PFSK-1 (cell line): ENCODE results near the gene TK2.

ENCODE experiments used
- FOXP2 ChIP-seq: optimal IDR thresholded peaks from 2 replicates; pipeline ENCODE3; 2011; ENCODE audit warnings: borderline replicate concordance, control low read depth, inconsistent platforms; ENCODE audit not compliant: insufficient read depth; ENCODE audit errors: extremely low read length, extremely low read depth
- POLR2AphosphoS5 ChIP-seq: IDR thresholded peaks from 2 replicates; pipeline ENCODE4 v1.6.1; 2012; ENCODE audit warnings: low read depth, mild to moderate bottlenecking, control low read depth, low read length, moderate library complexity
- SIN3A ChIP-seq: IDR thresholded peaks from 2 replicates; pipeline ENCODE4 v1.6.1; 2012; ENCODE audit warnings: mild to moderate bottlenecking, low read length, moderate library complexity, borderline replicate concordance; ENCODE audit not compliant: insufficient read depth
- TAF1 ChIP-seq: IDR thresholded peaks from 2 replicates; pipeline ENCODE4 v1.6.1; 2012; ENCODE audit warnings: low read length, control low read depth, borderline replicate concordance; ENCODE audit not compliant: insufficient read depth
- TF ChIP-seq, protein P1 (sequence below), 2 experiments: IDR thresholded peaks; 2 replicates each; pipeline versions ENCODE4 v1.6.1 to v1.8.0; 2011 to 2012; ENCODE audit warnings: low read depth in 2 of 2, low read length in 2 of 2, control low read depth in 1 of 2, inconsistent platforms in 1 of 2, mild to moderate bottlenecking in 1 of 2, moderate library complexity in 1 of 2; ENCODE audit not compliant: insufficient read depth in 1 of 2

The TK2 gene

DNA sequence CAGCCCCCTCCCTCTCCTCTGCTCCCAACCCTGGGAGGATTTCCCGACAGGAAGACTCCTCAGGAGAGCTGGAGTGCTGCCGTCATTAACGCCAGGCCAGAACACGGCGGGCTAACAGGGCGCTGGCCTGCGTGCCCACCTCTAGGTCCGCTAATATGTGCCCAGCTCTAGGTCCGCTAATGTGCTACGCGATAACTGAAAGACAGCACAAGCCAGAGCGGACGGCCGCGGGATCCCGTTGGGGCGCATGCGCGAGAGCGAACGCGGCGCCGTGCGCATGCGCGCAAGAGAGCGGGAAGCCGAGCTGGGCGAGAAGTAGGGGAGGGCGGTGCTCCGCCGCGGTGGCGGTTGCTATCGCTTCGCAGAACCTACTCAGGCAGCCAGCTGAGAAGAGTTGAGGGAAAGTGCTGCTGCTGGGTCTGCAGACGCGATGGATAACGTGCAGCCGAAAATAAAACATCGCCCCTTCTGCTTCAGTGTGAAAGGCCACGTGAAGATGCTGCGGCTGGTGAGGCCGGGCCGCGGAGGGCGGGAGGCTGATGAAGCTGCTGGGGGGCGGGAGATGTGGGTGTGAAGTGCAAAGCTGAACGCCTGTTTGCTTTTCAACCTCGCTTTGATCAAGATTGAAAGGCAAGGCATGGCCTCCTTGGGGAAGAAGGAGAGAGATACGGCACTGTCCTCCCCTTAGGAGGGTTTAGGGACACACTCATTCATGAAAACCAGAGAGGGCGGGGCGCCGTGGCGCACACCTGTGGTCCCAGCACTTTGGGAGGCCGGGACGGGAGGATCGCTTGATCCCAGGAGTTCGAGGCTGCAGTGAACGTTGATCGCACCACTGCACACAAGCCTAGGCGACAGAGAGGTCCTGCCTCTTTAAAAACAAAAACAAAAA, 2.6 kb upstream of the TK2 start, which contains the start of gene CKLF:
Gene CKLF (plus strand): TSS at position 291 of the 892 bp plus-strand sequence. CDS start 140 bp downstream, at position 431.
- TF ChIP-seq POLR2AphosphoS5 (peak; percentile 88), SIN3A (no peak), TAF1 (peak; percentile 80; the same call in 1 of the 2 replicates)
- TF ChIP-seq, protein P1, sequence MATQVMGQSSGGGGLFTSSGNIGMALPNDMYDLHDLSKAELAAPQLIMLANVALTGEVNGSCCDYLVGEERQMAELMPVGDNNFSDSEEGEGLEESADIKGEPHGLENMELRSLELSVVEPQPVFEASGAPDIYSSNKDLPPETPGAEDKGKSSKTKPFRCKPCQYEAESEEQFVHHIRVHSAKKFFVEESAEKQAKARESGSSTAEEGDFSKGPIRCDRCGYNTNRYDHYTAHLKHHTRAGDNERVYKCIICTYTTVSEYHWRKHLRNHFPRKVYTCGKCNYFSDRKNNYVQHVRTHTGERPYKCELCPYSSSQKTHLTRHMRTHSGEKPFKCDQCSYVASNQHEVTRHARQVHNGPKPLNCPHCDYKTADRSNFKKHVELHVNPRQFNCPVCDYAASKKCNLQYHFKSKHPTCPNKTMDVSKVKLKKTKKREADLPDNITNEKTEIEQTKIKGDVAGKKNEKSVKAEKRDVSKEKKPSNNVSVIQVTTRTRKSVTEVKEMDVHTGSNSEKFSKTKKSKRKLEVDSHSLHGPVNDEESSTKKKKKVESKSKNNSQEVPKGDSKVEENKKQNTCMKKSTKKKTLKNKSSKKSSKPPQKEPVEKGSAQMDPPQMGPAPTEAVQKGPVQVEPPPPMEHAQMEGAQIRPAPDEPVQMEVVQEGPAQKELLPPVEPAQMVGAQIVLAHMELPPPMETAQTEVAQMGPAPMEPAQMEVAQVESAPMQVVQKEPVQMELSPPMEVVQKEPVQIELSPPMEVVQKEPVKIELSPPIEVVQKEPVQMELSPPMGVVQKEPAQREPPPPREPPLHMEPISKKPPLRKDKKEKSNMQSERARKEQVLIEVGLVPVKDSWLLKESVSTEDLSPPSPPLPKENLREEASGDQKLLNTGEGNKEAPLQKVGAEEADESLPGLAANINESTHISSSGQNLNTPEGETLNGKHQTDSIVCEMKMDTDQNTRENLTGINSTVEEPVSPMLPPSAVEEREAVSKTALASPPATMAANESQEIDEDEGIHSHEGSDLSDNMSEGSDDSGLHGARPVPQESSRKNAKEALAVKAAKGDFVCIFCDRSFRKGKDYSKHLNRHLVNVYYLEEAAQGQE (IDR thresholded peaks at IDR 0.05; ENCODE audit: insufficient read depth in 1 of 2, low read depth in 2 of 2, low read length in 2 of 2) = 0 out of 4 replicates have a peak, but pooled peaks of 1 of the 2 experiments have one; percentile 51

DNA sequence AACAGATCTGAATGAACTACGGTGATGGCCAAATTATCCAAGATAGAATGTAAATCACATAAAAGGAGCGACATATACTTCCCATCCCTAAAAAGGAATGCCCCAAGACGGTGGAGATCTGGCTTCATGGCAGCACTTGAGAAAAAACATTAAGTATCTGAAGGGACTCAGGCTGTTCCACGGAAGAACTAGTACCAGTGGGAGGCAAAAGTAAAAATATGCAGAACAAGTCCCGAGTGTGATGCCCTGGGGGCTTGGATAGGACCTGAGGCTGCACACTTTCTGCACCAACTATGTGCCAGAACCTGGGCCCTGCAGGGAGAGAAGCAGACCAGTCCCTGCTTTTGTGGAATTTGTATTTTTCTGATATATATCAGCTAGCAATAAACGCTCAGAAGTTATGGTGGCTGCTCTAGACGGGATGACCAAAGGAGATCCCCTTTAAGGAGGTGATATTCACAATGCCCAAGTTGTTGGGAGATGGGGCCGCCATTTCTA, 1.9 kb upstream of the TK2 start:
- TF ChIP-seq, protein P1 (IDR thresholded peaks at IDR 0.05; ENCODE audit: insufficient read depth in 1 of 2, low read depth in 2 of 2, low read length in 2 of 2) = no peak
- TF ChIP-seq TAF1 (no peak), POLR2AphosphoS5 (no peak), FOXP2 (no peak), SIN3A (no peak)

DNA sequence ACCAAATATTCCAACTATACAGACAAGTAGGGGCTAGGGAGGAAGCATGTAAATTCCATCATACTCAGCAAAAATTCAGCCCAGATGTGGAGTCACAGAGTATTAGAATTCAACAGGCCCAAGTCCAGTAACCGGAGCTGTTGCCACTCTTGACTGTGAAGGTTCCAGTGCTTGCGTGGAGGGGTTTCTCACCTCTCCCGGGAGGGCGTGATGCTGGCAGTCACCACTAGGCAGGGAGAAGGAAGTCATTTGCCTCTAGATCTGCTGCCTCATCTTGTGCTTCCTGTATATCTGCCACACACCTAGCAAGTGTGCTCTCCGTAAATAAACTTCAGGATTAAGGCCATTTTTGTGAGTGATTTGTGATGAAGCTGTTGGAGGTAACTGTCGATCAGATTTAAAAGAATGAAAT, 1.4 kb upstream of the TK2 start:
- TF ChIP-seq TAF1 (no peak), POLR2AphosphoS5 (no peak), SIN3A (no peak), FOXP2 (no peak)
- TF ChIP-seq, protein P1 (IDR thresholded peaks at IDR 0.05; ENCODE audit: insufficient read depth in 1 of 2, low read depth in 2 of 2, low read length in 2 of 2) = no peak

DNA sequence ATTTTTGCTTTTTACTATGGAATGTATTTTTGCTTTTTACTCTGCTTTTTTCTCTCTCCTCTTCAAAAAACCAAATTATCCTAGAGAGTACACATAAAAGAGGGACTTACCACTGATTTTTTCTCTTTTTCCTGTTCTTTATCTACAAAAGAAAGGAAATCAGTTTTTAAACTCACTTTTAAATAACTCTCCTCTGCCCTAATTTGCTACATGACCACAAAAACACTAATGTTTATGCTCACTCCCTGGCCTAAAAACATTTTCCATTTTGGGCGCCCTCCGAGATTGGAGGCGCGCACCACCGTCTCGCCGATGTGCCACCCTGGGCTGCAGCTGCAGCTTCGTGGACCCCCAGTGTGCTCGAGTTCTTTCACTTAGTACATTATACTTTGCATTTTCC, 1.1 kb downstream of the TK2 start:
- TF ChIP-seq, protein P1 (IDR thresholded peaks at IDR 0.05; ENCODE audit: insufficient read depth in 1 of 2, low read depth in 2 of 2, low read length in 2 of 2) = no peak
- TF ChIP-seq TAF1 = no peak
- no peak for TF ChIP-seq FOXP2
- no peak for TF ChIP-seq POLR2AphosphoS5
- TF ChIP-seq SIN3A = no peak
